GM12801 (cell line): ENCODE results near the gene CTNNA2.

ENCODE experiments used
- TF ChIP-seq, protein P1 (sequence below): IDR thresholded peaks from one replicate; pipeline ENCODE4 v1.5.1; 2011; ENCODE audit warnings: control low read depth; ENCODE audit not compliant: insufficient read length; ENCODE audit errors: extremely low read depth

Gene CTNNA2

DNA sequence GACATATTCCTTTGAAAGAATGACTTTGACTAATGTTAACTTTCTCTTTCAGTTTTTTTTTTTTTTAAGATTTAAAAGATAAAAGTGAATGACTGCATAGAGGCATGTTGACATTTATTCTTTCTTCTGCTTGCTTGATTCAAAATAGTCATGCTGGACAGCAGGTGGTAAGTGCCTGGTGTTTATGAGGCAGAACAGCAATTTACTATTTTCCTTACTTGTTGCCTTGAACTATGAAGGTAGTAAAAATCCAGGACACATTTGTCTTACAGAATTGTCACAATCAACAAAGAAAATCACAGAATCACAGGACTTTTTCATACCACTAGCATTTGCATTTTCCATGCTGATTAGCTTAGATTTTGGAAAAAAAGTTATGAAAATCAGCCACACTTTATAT, 388.3 kb downstream of the CTNNA2 start:
- TF ChIP-seq, protein P1, sequence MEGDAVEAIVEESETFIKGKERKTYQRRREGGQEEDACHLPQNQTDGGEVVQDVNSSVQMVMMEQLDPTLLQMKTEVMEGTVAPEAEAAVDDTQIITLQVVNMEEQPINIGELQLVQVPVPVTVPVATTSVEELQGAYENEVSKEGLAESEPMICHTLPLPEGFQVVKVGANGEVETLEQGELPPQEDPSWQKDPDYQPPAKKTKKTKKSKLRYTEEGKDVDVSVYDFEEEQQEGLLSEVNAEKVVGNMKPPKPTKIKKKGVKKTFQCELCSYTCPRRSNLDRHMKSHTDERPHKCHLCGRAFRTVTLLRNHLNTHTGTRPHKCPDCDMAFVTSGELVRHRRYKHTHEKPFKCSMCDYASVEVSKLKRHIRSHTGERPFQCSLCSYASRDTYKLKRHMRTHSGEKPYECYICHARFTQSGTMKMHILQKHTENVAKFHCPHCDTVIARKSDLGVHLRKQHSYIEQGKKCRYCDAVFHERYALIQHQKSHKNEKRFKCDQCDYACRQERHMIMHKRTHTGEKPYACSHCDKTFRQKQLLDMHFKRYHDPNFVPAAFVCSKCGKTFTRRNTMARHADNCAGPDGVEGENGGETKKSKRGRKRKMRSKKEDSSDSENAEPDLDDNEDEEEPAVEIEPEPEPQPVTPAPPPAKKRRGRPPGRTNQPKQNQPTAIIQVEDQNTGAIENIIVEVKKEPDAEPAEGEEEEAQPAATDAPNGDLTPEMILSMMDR, result no peak

GRCh38 chr2:79903222-79904000, 390.6 kb downstream of the CTNNA2 start:
- TF ChIP-seq, protein P1, result no peak

DNA sequence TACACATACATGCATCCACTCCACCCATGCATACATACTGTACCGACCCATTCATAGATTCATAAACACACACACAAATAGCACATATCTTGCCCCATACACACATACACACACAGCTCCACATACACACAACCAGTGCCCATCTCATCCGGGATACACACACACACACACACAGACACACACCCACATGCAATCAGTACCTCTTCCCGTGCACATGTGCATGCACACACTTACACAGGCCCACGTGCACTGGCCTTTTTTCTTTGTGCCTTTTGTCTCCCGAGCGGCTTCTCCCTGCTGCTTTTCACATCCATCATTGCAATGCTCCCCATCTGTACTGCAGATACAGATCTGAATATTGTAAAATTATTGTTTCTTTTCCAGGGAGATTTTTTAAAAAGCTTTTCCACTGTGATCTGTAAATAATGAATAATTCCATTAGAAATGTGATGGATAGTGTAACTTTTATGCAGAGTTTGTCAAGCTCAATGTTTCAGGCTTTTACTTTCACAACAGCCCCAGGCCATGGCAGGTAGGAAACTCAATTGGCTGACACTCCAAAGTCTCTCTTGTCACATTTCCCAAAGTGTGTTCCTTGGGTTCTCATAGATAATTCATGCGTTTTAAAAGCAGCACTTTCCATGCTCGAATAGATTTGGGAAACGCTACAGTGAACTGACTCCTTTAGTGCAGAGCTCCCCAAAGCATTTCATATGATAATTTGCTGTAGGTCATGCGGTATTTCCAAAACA, 393.5 kb downstream of the CTNNA2 start:
- TF ChIP-seq, protein P1, result no peak

DNA sequence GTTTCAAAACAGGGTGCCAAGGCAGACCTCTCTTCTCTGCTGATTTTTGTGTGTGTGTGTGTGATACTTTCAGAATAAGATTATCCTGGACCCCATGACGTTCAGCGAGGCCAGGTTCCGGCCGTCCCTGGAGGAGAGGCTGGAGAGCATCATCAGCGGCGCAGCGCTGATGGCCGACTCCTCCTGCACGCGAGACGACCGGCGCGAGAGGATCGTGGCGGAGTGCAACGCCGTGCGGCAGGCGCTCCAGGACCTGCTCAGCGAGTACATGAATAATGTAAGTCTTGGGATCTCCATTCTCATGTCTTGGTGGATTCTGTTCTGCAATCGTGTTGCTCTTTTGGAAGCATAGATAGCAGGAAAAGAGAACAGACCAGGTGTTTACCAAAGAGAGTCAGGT, 396.7 kb downstream of the CTNNA2 start:
- TF ChIP-seq, protein P1, result no peak

DNA sequence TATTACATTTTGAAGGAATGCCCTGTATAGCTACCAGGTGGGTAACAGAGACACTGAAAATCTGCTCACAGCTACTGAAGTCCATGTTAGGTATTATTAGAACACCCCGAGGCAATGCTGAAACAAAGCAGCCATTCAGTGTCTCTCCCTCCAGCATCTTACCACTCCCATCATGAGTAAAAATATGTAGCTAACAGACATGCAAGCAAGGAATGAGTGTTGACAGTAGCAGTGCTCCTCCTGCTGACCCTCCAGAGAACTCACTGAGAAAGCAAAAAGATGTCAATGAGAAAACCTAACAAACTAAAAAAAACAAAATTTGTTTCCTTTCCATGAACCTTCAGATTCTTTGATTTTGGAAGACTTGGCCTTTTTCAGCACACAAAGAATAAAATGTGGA, 397.8 kb downstream of the CTNNA2 start:
- TF ChIP-seq, protein P1, result no peak

GRCh38 chr2:79915455-79915854, 402.6 kb downstream of the CTNNA2 start:
- TF ChIP-seq, protein P1, result no peak

DNA sequence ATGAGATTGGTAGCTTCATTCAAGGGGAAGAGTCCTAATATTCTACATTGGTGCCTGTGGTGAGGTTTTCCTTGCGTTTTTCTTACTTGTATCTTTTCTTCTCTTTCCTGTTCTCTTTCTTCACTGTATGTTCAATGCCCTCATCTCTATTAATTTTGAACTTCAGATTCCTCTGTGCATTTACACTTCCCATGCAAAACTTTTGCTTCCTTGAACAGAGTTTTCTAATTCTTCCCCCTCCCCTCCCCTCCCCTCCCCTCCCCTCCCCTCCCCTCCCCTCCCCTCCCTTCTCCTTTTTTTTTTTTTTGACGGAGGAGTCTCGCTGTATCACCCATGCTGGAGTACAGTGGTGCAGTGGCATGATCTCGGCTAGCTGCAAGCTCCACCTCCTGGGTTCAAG, 403.4 kb downstream of the CTNNA2 start:
- TF ChIP-seq, protein P1, result no peak
